CD14-positive monocyte (primary cell): ENCODE results near the gene UNC13B. TPM values are rescaled to one million over a fixed set of nuclear protein-coding genes. Genes with fewer than 3 reads are reported as not detected.

Source experiments
- DNase-seq, 3 donors: peaks; one replicate each; pipeline ENCODE4 v3.0.0-alpha.2; 2011 to 2022
- H2AFZ ChIP-seq: 2 replicates; pipeline ENCODE4 v1.6.0; 2012; ENCODE audit warnings: mild to moderate bottlenecking, low read depth, low read length, inconsistent platforms; ENCODE audit not compliant: insufficient read depth, poor library complexity, severe bottlenecking
- H3K27ac ChIP-seq, 2 donors: 1 replicate in 1 of 2; 2 replicates in 1 of 2; pipeline ENCODE4 v1.5.1; 2012 to 2013; ENCODE audit warnings: low read length in 2 of 2, control low read depth in 1 of 2, inconsistent platforms in 1 of 2, low read depth in 1 of 2, mild to moderate bottlenecking in 1 of 2
- H3K27me3 ChIP-seq, 2 donors: one replicate each; pipeline versions ENCODE4 v1.6.0 to v1.6.1; 2011 to 2013; ENCODE audit warnings: low read length in 2 of 2; ENCODE audit not compliant: control insufficient read depth in 2 of 2, insufficient read depth in 2 of 2
- H3K36me3 ChIP-seq, 2 donors: replicated peaks in 1 of 2; 1 replicate in 1 of 2; 2 replicates in 1 of 2; pipeline versions ENCODE4 v1.5.1 to v1.6.1; 2012 to 2013; ENCODE audit warnings: low read length in 2 of 2, control low read depth in 1 of 2, inconsistent platforms in 1 of 2, mild to moderate bottlenecking in 1 of 2; ENCODE audit not compliant: insufficient read depth in 2 of 2, control insufficient read depth in 1 of 2
- H3K4me1 ChIP-seq, 2 donors: 1 replicate in 1 of 2; 2 replicates in 1 of 2; pipeline versions ENCODE4 v1.5.1 to v1.6.1; 2012 to 2013; ENCODE audit warnings: low read length in 2 of 2, control low read depth in 1 of 2, inconsistent platforms in 1 of 2, mild to moderate bottlenecking in 1 of 2, moderate library complexity in 1 of 2; ENCODE audit not compliant: insufficient read depth in 2 of 2, control insufficient read depth in 1 of 2
- H3K4me2 ChIP-seq: replicated peaks from 2 replicates; pipeline ENCODE3; 2012; ENCODE audit warnings: low read length, moderate library complexity, mild to moderate bottlenecking; ENCODE audit not compliant: poor library complexity, severe bottlenecking; ENCODE audit errors: extremely low read depth
- H3K4me3 ChIP-seq, 3 experiments: fragments of 200-600 bp in 1 of 3; sonication (generic) in 1 of 3; replicated peaks in 1 of 3; 1 replicate in 2 of 3; 2 replicates in 1 of 3; pipeline ENCODE4 v1.5.1; 2011 to 2013; ENCODE audit warnings: low read length in 3 of 3, mild to moderate bottlenecking in 3 of 3, control low read depth in 2 of 3, low read depth in 2 of 3, inconsistent platforms in 1 of 3, moderate library complexity in 1 of 3
- H3K79me2 ChIP-seq: 2 replicates; pipeline ENCODE4 v1.6.0; 2012; ENCODE audit warnings: mild to moderate bottlenecking, control low read depth, inconsistent platforms, low read length, moderate library complexity; ENCODE audit not compliant: insufficient read depth
- H3K9ac ChIP-seq: 2 replicates; pipeline ENCODE4 v1.6.0; 2017; ENCODE audit warnings: low read length, mild to moderate bottlenecking; ENCODE audit not compliant: insufficient read depth, poor library complexity, severe bottlenecking
- H3K9me3 ChIP-seq, 2 donors: replicated peaks in 1 of 2; 1 replicate in 1 of 2; 2 replicates in 1 of 2; pipeline versions ENCODE4 v1.5.1 to v1.6.1; 2012 to 2013; ENCODE audit warnings: low read length in 2 of 2, control low read depth in 1 of 2; ENCODE audit not compliant: control insufficient read depth in 1 of 2, insufficient read depth in 1 of 2
- H4K20me1 ChIP-seq: 2 replicates; pipeline ENCODE4 v1.6.0; 2012; ENCODE audit warnings: mild to moderate bottlenecking, low read length, control low read depth, moderate library complexity; ENCODE audit not compliant: insufficient read depth
- H3K27ac Mint-ChIP-seq, 7 donors: one replicate each; pipeline ENCODE4 v1.8.0; 2020; ENCODE audit warnings: mild to moderate bottlenecking in 7 of 7, mixed read lengths in 7 of 7, moderate library complexity in 6 of 7, inconsistent platforms in 2 of 7
- H3K27me3 Mint-ChIP-seq, 3 donors: one replicate each; pipeline ENCODE4 v1.8.0; 2021 to 2022; ENCODE audit warnings: low read depth in 3 of 3, mild to moderate bottlenecking in 3 of 3, mixed read lengths in 3 of 3, moderate library complexity in 3 of 3, inconsistent platforms in 1 of 3
- H3K36me3 Mint-ChIP-seq, 2 donors: one replicate each; pipeline ENCODE4 v1.8.0; 2020; ENCODE audit warnings: mixed read lengths in 2 of 2, inconsistent platforms in 1 of 2, mild to moderate bottlenecking in 1 of 2
- H3K4me1 Mint-ChIP-seq: one replicate; pipeline ENCODE4 v1.8.0; 2020; ENCODE audit warnings: mild to moderate bottlenecking, mixed read lengths
- H3K4me3 Mint-ChIP-seq, 2 donors: one replicate each; pipeline ENCODE4 v1.8.0; 2020; ENCODE audit warnings: mild to moderate bottlenecking in 2 of 2, mixed read lengths in 2 of 2, moderate library complexity in 1 of 2
- H3K9me3 Mint-ChIP-seq, 7 donors: one replicate each; pipeline ENCODE4 v1.8.0; 2020 to 2022; ENCODE audit warnings: mixed read lengths in 7 of 7, mild to moderate bottlenecking in 6 of 7, moderate library complexity in 6 of 7, inconsistent platforms in 2 of 7
- CTCF ChIP-seq: fragments of 200-600 bp; IDR thresholded peaks from one replicate; pipeline ENCODE4 v1.8.0; 2022; ENCODE audit warnings: antibody characterized with exemption, mild to moderate bottlenecking
- WGBS: methylation state at CpG from one replicate; pipeline ENCODE4 v1.1.5; 2013; ENCODE audit warnings: missing lambda C conversion rate; ENCODE audit not compliant: insufficient coverage; 5-methylcytosine and 5-hydroxymethylcytosine counted together
- intact Hi-C, 2 donors: fragments of 100-400 bp; cut with micrococcal nuclease; formaldehyde crosslinking; loops; one replicate each; pipeline versions ENCODE4 v1.15.0 to v1.15.1; 2023
- polyA plus RNA-seq, 3 donors: library from polyadenylated mRNA; depleted of rRNA in 1 of 3; unstranded in 2 of 3; stranded (reverse) in 1 of 3; fragments of 300-500 nt in 2 of 3; fragments of >200 nt in 1 of 3; fragmentation: Illumina TruSeq in 2 of 3; gene quantifications; 1 replicate in 2 of 3; 2 replicates in 1 of 3; pipeline ENCODE4 v1.2.3, GENCODE V29; 2012 to 2021

UNC13B gene
- polyA plus RNA-seq, 3 donors: 0.41 to 0.81 (median 0.66) TPM

- H3K79me2 ChIP-seq: no peaks in the 10 kb centered on the region
- no peak overlapping the region for H3K27ac ChIP-seq
- peaks cover 42 to 47% of the 10 kb centered on the region in 2 donors for H3K9me3 ChIP-seq
- no peaks in the 10 kb centered on the region for H3K4me1 Mint-ChIP-seq
- H3K4me1 ChIP-seq: no peaks in the 10 kb centered on the region
- no peak overlapping the region for H3K4me3 ChIP-seq
- H4K20me1 ChIP-seq: no peaks in the 10 kb centered on the region
- no peaks in the 10 kb centered on the region for H3K27me3 ChIP-seq
- H3K27me3 Mint-ChIP-seq: no peaks in the 10 kb centered on the region
- no peaks in the 10 kb centered on the region for H3K36me3 Mint-ChIP-seq
- TF ChIP-seq CTCF: no peak
- no peak overlapping the region for H3K4me3 Mint-ChIP-seq
- intact Hi-C loops: no loop called here
- no peak for DNase-seq
- no peak overlapping the region for H3K27ac Mint-ChIP-seq
- H3K9ac ChIP-seq: no peak overlapping the region
- no peaks in the 10 kb centered on the region for H3K36me3 ChIP-seq
- no peak overlapping the region for H3K4me2 ChIP-seq
- H3K9me3 Mint-ChIP-seq: peaks cover 36 to 67% (median 57%) of the 10 kb centered on the region in 7 donors
- no CpG with 5 or more reads among the region's 1 CpG for WGBS
- no peak overlapping the region for H2AFZ ChIP-seq
Measured at GRCh38 chr9:35190203-35190602, 28.4 kb downstream of the UNC13B start.

GRCh38 chr9:35191105-35191504, 29.3 kb downstream of the UNC13B start:
- Histone ChIP-seq H3K4me3 (no peak overlapping the region), H2AFZ (no peak overlapping the region), H3K27me3 (no peaks in the 10 kb centered on the region), H4K20me1 (no peaks in the 10 kb centered on the region), H3K36me3 (no peaks in the 10 kb centered on the region), H3K9ac (no peak overlapping the region), H3K4me1 (no peaks in the 10 kb centered on the region), H3K27ac (no peak overlapping the region), H3K79me2 (no peaks in the 10 kb centered on the region), H3K4me2 (no peak overlapping the region), H3K9me3 (peaks cover 42 to 44% of the 10 kb centered on the region in 2 donors)
- no peak for DNase-seq
- no peak for TF ChIP-seq CTCF
- WGBS: no CpG with 5 or more reads among the region's 2 CpGs
- Mint-ChIP-seq H3K4me3 (no peak overlapping the region), H3K27ac (no peak overlapping the region), H3K36me3 (no peaks in the 10 kb centered on the region), H3K9me3 (peaks cover 33 to 64% (median 52%) of the 10 kb centered on the region in 7 donors), H3K4me1 (no peaks in the 10 kb centered on the region), H3K27me3 (no peaks in the 10 kb centered on the region)
- intact Hi-C loops: no loop called here
